T-helper 1 cell treated with Interleukin-12 subunit alpha and Interleukin-12 subunit beta and Interleukin-4 antibody, amounts not matched to agents 30 ng/mL and 1 ng/mL, for 36 hours (primary cell): ENCODE results near the gene VMP1. TPM values are rescaled to one million over a fixed set of nuclear protein-coding genes. Genes with fewer than 3 reads are reported as not detected.
"Not testable (repeated sequence)": the region's sequence is repeated elsewhere in the genome, so short reads cannot be mapped to it uniquely, and the experiment has no call there.

Experiments used
- intact Hi-C: fragments of 100-400 bp; cut with micrococcal nuclease; formaldehyde crosslinking; loops from one replicate; pipeline ENCODE4 v1.15.1; 2024
- total RNA-seq: library from RNA; stranded (reverse); gene quantifications from 2 replicates; pipeline ENCODE4 v1.2.3, GENCODE V29; 2022

VMP1 gene
- total RNA-seq, 1 donor from 2014 or later = 449 TPM

DNA sequence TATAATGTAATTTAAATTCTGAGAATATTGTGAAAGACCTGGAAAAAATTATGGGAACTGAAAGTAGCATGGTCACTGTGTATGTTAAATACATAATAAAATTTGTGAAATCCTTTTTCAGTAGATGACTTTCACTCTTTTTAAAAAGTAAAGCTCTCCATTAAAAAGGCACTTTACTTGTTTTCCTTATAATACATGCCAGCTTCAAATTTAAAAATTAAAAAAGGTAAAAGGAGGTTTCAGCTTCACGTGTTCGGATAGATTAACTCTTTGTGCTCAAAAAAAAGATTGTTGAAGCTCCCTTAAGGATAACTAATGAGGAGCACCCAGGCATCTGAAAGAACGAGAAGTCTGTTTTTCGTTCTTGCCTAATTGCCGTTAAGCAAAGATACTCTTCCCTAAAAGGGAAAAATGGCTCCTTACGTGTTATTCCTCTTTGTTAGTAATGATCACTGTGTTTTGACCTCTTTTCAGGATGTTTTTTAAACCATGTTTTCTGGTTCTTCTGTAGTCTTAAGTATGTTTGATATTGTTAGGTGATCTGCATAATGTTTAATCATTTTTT lies 97.5 kb downstream of the VMP1 start:
- intact Hi-C loops = no loop called here

DNA sequence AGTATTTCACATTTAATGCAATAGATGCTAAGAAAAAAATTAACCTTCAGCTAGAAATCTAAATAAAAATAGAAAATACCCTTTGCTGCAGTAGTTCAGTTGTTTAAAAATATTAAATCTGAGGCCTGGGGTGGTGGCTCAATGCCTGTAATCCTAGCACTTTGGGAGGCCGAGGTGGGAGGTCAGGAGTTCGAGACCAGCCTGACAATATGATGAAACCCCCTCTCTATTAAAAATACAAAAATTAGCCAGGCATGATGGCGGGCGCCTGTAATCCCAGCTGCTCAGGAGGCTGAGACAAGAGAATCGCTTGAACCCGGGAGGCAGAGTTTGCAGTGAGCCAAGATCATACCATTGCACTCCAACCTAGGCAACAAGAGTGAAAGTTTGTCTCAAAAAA lies 98.9 kb downstream of the VMP1 start:
- intact Hi-C loops = not testable (repeated sequence)

DNA sequence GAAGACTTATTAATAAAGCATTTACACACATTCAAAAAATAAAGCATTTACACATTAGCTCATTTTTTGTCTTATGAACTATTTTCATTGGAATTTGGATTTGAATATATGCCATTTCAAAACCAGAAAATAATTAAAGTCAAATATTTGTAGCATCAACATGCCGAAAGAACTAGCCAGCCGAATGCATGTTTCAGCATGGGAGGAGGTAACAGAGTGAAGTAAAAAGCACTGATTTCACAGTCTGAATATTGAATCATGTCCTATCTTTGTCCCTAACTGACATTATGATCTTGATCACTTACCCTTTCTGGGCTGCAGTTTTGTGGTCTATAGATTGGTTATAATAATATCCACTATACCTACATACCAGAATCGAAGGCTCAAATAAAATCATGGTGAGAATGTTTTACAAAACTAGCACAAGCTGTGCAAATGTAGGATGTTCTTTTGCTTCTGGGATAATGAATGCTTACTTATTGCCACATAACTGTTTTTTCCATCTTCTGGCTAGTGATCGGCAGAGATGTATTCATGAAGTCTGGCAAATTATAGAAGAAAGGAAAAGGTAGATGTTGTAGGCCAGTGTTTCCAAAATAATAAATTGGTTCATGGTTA lies 100.5 kb downstream of the VMP1 start:
- intact Hi-C loops = no loop called here

DNA sequence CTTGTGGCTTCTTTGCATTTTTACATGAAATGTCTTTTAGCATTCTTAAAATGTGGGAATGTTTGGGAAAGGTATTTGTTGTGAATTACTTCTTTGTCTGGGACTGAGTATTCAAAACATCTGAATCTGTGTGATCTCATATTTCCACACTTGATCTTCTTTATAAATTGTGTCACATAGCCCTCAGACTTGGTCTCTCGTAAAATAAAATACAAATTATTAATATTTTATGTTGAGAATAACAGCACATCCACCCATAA lies 103.4 kb downstream of the VMP1 start:
- intact Hi-C loops = no loop called here

DNA sequence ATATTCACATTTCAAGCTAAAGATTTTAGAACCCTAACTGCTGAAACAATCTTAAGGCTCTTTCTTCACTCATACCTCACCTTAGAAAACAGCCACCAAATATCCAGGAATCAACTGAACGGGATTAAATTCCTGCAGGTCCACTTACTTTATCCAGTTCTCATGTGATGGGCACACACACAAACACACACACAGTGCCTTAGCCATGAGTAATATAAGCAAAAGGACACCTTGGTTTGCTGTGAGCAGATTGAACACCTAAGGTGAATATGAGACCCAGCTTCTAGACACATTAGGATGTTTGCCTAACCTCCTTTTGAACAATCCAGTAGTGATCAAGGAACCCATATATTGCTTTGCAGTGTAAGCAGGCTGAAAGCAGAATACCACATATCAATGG lies 103.8 kb downstream of the VMP1 start:
- intact Hi-C loops = no loop called here

GRCh38 chr17:59812139-59812538 lies 104.7 kb downstream of the VMP1 start:
- intact Hi-C loops = no loop called here

GRCh38 chr17:59814276-59814675 lies 106.8 kb downstream of the VMP1 start:
- intact Hi-C loops = no loop called here

DNA sequence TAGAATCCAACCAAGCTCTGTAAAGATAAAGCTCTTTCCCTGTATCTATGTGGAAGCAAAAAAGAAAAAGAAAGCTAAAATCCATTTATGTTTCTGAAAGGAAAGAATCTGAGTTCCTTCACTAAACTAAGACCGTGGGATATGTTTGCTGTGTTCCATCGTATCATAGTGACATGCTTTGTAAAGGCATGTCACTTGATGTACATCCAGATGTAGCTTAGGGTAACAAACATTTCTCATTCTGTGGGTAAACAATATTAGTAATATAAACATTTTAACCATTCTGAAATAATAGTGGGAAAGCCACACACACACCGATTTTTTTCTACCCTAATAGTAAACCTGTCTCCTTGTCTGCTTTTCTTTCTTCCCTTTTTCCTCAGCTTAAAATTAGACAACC lies 107.2 kb downstream of the VMP1 start:
- intact Hi-C loops = no loop called here

DNA sequence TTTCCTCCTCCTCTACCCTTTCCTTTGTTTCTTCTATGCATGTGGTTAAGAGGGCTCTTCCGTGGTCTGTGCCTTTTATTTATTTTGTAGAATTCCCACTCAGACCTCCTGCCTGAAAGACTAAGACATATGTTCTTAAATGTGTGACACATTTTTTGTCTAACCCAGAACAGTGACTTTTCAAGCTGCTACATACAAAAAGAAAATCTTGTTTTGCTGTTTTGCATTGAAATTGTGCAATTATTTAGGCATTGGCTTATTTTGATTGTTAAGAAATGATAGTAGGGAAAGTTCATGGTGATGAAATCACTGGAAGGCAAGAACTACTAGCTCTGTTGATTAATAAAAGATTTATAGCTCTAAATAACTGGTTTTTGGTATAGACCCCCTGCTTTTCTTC lies 108.5 kb downstream of the VMP1 start:
- intact Hi-C loops = no loop called here

DNA sequence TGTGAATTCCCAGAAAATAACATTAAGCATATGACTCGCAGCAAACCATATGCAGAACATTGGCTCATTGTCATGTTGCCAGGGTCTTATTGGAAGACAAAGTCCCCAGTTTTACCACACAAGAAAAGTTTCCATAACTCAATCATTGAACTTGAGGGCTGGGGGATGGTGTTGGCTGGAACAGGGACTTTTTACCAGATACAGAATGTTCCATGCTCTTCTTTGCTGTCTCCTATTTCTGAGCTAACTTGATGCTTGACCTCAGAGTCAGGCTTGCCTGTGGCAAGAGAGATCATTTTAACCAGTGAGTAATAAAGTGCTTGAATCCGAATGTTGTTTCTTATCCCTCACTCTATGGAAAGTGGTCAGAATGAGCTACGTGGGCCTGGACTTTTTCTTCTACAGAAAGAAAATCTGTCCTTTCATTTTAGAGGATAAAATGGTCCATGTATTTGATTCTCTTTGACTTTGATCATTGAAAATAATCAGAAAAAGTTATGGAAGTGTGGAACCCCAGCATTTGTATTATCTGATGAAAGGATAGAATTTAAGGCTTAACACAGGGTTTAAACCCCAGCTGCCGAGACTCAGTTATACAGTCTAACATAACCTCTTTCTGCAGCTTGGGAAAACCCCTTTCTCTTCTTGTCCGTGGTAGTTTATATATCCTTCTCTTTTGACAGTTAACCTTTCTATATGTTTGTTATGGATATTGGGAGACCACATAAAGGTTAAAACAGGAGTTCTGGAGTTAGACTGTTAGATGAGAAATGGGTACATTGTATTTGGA lies 118.3 kb downstream of the VMP1 start:
- intact Hi-C loops = no loop called here

- intact Hi-C loops = no loop called here
These were observed 119.4 kb downstream of the VMP1 start for GRCh38 chr17:59826706-59827453.

GRCh38 chr17:59827721-59828477 lies 120.4 kb downstream of the VMP1 start:
- intact Hi-C loops = loop anchor here (2.0 kb wide), 1 partner anchor 15 kb away; no protein-coding TSS in a partner anchor

DNA sequence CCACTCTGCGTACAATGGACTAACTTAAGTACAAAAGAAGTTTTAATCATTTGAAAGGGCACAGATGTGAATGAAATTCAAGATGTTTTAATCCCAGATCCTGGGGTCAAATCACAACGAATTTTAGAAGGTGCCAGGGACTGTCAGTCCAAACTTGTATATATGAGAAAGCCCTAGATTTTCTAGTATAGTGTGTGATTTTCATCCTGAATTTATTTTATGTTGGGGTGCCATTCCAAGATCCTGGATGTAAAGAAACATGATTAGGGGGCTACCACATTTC lies 121.0 kb downstream of the VMP1 start:
- intact Hi-C loops = loop anchor here (2.0 kb wide), 1 partner anchor 14 kb away; no protein-coding TSS in a partner anchor

DNA sequence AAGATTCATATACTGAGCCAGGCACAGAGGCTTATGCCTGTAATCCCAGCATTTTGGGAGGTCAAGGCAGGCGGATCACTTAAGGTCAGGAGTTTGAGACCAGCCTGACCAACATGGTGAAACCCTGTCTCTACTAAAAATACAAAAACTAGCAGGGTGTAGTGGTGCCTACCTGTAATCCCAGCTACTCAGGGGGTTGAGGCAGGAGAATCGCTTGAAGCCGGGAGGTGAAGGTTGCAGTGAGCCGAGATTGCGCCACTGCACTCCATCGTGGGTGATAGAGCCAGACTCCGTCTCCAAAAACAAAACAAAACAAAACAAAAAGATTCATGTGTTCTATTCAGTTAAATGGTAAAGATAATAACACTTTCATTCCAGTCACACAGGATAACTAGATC lies 121.4 kb downstream of the VMP1 start:
- intact Hi-C loops = loop anchor here (1.0 to 2.0 kb wide), 5 partner anchors 8 to 76 kb away; no protein-coding TSS in a partner anchor

- intact Hi-C loops = loop anchor here (1.0 to 2.0 kb wide), 5 partner anchors 8 to 76 kb away; no protein-coding TSS in a partner anchor
These were observed 122.0 kb downstream of the VMP1 start for GRCh38 chr17:59829217-59830006.

DNA sequence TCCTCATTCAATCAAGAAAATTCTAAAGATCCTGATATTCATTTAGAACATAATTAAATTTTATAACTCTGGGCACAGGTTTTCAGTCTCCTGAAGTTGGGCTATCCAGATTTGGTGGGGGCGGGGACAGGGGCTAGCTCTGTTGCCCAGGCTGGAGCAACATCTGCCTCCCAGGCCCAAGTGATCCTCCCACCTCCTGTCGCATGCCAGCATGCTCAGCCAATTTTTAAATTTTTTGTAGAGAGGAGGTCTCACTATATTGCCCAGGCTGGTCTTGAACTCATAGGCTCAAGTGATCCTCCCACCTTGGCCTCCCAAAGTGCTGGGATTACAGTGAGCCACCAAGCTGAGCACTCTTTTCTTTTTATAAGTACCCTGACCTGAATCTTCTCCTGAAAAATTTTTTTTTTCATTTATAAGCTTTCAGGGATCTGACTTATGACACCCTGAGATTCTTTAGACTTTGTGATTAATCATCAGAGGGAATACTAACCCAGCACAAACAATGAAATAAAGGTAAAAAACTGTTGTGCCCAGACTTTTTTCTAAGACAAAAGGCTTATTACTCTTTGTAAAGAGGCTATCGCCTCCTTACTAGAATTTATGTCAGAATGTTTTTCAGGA lies 122.7 kb downstream of the VMP1 start:
- intact Hi-C loops = no loop called here

GRCh38 chr17:59830846-59831486 lies 123.5 kb downstream of the VMP1 start:
- intact Hi-C loops = no loop called here

- intact Hi-C loops = no loop called here
These were observed 125.5 kb downstream of the VMP1 start for GRCh38 chr17:59832883-59833379.

DNA sequence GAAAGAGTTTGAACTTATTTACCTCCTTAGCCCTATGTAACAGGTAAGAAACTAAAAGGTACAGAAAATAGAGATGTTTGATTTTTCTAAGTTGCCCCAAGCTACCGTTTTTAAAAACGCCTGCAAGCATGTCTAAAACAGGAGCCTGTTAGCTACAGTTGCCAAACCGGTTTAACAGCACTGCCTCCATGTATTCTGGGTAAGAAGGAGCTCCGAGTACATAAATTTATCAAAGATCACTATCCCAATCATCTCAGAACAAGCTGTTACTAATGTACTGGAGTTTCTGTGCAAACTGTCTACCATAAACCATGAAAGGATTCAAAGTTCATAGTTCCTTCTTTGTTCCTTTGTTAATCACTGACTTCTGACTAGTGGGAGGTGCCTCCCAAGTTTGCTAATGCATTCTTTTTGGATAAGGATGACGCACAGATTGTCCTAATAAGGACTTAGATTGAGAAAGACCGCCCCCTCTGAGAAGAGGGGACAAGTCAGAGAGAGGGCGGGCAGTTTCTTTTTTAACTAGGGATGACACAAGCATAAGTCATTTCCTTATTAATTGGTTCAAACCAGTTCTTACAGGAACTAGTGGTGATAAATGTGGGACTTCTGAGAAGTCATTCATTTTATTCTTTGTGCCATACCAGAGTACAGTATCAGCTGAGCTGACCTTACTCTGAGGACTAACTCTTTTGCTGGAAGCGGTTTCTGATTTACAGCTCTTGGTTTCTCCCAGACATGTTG lies 130.0 kb downstream of the VMP1 start:
- intact Hi-C loops = loop anchor here (1.0 to 5.0 kb wide), 6 partner anchors 8 to 1500 kb away; no protein-coding TSS in a partner anchor
